Calu3 (cell line): Measurements from ENCODE around the gene DSG3. TPM values are rescaled to one million over a fixed set of nuclear protein-coding genes. Genes with fewer than 3 reads are reported as not detected.

Source experiments
- BruUV-seq: library from RNA; stranded (reverse); fragments of 400-500 nt; replicated peaks from 2 replicates; lab custom pipeline; 2021; lab: Mats Ljungman, UMichigan
- CTCF ChIA-PET: fragments of 300-600 bp; sonication (Branson Sonifier 250); formaldehyde crosslinking; loops from one replicate; lab custom pipeline; 2022; ENCODE audit warnings: antibody characterized with exemption; lab: Charles Lee
- DNase-seq: peaks from one replicate; pipeline ENCODE4 v3.0.0; 2022
- H3K27ac Mint-ChIP-seq: one replicate; pipeline ENCODE4 v1.8.0; 2022; ENCODE audit warnings: mixed read lengths; ENCODE audit not compliant: unreplicated experiment
- H3K27me3 Mint-ChIP-seq: one replicate; pipeline ENCODE4 v1.8.0; 2022; ENCODE audit warnings: mixed read lengths; ENCODE audit not compliant: unreplicated experiment
- H3K36me3 Mint-ChIP-seq: one replicate; pipeline ENCODE4 v1.8.0; 2022; ENCODE audit warnings: mild to moderate bottlenecking, moderate library complexity, mixed read lengths; ENCODE audit not compliant: insufficient read depth, unreplicated experiment
- H3K4me1 Mint-ChIP-seq: one replicate; pipeline ENCODE4 v1.8.0; 2022; ENCODE audit warnings: mild to moderate bottlenecking, low read depth, mixed read lengths; ENCODE audit not compliant: unreplicated experiment
- H3K4me3 Mint-ChIP-seq: one replicate; pipeline ENCODE4 v1.8.0; 2022; ENCODE audit warnings: mild to moderate bottlenecking, low read depth, moderate library complexity, mixed read lengths; ENCODE audit not compliant: unreplicated experiment
- H3K9me3 Mint-ChIP-seq: one replicate; pipeline ENCODE4 v1.8.0; 2022; ENCODE audit warnings: low read depth, mixed read lengths; ENCODE audit not compliant: unreplicated experiment
- intact Hi-C: fragments of 100-400 bp; cut with micrococcal nuclease; formaldehyde crosslinking; loops from one replicate; pipeline ENCODE4 v1.10.0; 2022; ENCODE audit not compliant: unreplicated experiment
- total RNA-seq: library from RNA; stranded (reverse); gene quantifications from 2 replicates; pipeline ENCODE4 v1.2.3, GENCODE V29; 2022
- TF ChIP-seq, protein P1 (sequence below): fragments of 200-600 bp; IDR thresholded peaks from one replicate; pipeline ENCODE4 v1.8.0; 2022; ENCODE audit warnings: antibody characterized with exemption; ENCODE audit not compliant: unreplicated experiment

Gene DSG3
- total RNA-seq, 1 experiment from 2014 or later: 1.8 TPM

DNA sequence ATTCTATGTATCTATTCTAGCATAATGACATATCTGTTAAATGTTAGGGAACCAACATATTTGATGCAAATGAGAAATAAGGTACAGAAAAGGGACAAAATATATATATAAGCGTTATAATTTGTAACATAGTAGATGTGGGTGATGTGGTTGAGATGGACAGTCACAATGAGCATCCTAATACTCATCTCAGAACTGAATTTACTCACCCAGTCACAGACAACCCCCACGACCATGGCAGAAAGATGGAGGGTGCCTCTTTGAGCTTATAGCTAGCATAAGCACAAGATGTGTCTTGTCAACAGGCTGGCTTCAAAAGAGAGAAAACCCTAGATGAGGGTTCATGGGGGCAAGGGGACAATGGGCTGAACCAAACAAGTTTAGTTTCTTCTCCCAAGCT is 9.1 kb upstream of the DSG3 start:
- DNase-seq: no peak
- no peaks in the 10 kb centered on the region for H3K36me3 Mint-ChIP-seq
- no peak overlapping the region for H3K27ac Mint-ChIP-seq
- no peaks in the 10 kb centered on the region for H3K4me1 Mint-ChIP-seq
- BruUV-seq: no TSS peak
- H3K4me3 Mint-ChIP-seq: no peak overlapping the region
- intact Hi-C loops: no loop called here
- TF ChIP-seq, protein P1, sequence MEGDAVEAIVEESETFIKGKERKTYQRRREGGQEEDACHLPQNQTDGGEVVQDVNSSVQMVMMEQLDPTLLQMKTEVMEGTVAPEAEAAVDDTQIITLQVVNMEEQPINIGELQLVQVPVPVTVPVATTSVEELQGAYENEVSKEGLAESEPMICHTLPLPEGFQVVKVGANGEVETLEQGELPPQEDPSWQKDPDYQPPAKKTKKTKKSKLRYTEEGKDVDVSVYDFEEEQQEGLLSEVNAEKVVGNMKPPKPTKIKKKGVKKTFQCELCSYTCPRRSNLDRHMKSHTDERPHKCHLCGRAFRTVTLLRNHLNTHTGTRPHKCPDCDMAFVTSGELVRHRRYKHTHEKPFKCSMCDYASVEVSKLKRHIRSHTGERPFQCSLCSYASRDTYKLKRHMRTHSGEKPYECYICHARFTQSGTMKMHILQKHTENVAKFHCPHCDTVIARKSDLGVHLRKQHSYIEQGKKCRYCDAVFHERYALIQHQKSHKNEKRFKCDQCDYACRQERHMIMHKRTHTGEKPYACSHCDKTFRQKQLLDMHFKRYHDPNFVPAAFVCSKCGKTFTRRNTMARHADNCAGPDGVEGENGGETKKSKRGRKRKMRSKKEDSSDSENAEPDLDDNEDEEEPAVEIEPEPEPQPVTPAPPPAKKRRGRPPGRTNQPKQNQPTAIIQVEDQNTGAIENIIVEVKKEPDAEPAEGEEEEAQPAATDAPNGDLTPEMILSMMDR: no peak
- H3K9me3 Mint-ChIP-seq: no peaks in the 10 kb centered on the region
- H3K27me3 Mint-ChIP-seq: no peaks in the 10 kb centered on the region
- CTCF ChIA-PET: no interaction called here

DNA sequence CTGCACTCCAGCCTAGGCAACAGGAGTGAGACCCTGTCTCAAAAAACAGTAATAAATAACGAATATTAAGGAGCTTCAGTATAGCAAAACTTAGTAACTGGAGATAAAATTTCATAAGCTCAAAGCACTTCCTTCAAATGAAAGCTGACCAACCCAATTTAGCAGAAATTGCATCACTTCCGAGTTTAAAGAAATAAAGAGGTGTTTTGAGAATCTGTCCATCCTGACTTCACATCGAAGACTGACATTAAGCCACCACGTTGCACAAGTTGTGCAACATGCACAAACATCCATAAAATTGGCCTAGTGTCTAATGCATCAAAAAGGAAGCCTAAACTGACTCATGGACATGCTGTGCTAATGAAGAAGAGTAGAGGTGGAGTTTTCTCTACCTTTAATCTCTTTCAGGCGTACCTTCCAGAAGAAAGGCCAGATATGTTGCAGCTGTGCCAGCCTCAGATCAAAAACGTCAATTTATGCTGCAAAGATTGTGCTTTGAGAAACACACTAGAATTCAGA is 7.7 kb upstream of the DSG3 start:
- no peaks in the 10 kb centered on the region for H3K36me3 Mint-ChIP-seq
- CTCF ChIA-PET: interaction anchor here (0.6 kb wide), 1 partner anchor 72 kb away, joined by 4 read pairs; no protein-coding TSS in a partner anchor
- no peaks in the 10 kb centered on the region for H3K4me1 Mint-ChIP-seq
- no peak overlapping the region for H3K4me3 Mint-ChIP-seq
- no peak overlapping the region for H3K27ac Mint-ChIP-seq
- intact Hi-C loops: no loop called here
- H3K27me3 Mint-ChIP-seq: no peaks in the 10 kb centered on the region
- TF ChIP-seq, protein P1: no peak
- BruUV-seq: no TSS peak
- H3K9me3 Mint-ChIP-seq: no peaks in the 10 kb centered on the region
- no peak for DNase-seq

DNA sequence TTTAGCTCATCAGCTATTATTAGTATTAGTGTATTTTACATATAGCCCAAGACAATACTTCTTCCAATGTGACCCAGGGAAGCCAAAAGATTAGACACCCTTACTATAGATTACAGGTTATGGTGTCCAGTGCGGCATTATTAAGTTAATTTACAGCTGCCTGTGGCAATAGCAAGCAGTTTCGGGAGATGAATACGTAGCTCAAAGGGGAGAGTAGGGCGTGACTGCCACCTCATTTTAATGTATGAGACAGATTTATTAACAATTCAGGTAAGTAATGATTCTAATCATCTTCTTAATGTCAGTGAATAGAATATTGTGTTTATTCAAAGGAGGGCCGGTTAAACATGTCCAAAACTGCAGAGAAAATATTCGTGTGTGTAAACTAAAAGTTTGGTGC is 6.8 kb upstream of the DSG3 start:
- Mint-ChIP-seq H3K9me3 (no peaks in the 10 kb centered on the region), H3K27me3 (no peaks in the 10 kb centered on the region), H3K4me1 (no peaks in the 10 kb centered on the region), H3K36me3 (no peaks in the 10 kb centered on the region), H3K27ac (no peak overlapping the region), H3K4me3 (no peak overlapping the region)
- intact Hi-C loops: no loop called here
- no TSS peak for BruUV-seq
- CTCF ChIA-PET: no interaction called here
- DNase-seq: no peak
- TF ChIP-seq, protein P1: no peak

DNA sequence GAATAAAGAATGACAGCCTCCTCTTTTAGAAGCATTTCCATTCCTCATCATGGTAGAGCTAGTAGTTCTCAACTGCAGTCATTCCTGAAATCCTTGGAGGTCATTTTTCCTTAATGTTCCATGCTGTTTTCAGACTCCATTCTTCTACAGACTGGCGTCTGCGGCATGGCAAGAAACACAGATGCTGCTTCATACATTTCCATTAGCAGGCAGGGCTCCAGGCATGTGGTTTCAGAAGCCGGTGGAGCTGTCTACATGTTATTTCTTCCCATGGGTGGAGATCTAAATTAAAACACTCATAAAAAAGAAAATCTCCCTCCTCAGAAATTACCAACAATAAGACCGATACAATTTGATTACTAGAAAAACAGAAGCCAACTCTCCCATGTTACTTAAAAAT is 6.0 kb upstream of the DSG3 start:
- TF ChIP-seq, protein P1: no peak
- no peak overlapping the region for H3K4me3 Mint-ChIP-seq
- no peaks in the 10 kb centered on the region for H3K9me3 Mint-ChIP-seq
- no peak overlapping the region for H3K27ac Mint-ChIP-seq
- intact Hi-C loops: no loop called here
- no TSS peak for BruUV-seq
- H3K4me1 Mint-ChIP-seq: no peaks in the 10 kb centered on the region
- CTCF ChIA-PET: no interaction called here
- H3K27me3 Mint-ChIP-seq: no peaks in the 10 kb centered on the region
- DNase-seq: no peak
- H3K36me3 Mint-ChIP-seq: no peaks in the 10 kb centered on the region
